GM23248 (cell line): Measurements from ENCODE around the gene EXD3.

ENCODE experiments used
- EZH2 ChIP-seq: fragments of 200-600 bp; sonication (generic); IDR thresholded peaks from 2 replicates; pipeline ENCODE4 v1.6.1; 2018; ENCODE audit warnings: antibody characterized with exemption, mild to moderate bottlenecking; ENCODE audit not compliant: insufficient read depth, poor library complexity, severe bottlenecking
- EZH2phosphoT487 ChIP-seq: fragments of 200-600 bp; sonication (generic); IDR thresholded peaks from 2 replicates; pipeline ENCODE4 v1.6.1; 2018; ENCODE audit warnings: antibody characterized with exemption, moderate library complexity, mild to moderate bottlenecking, low read depth; ENCODE audit not compliant: insufficient read depth

DNA sequence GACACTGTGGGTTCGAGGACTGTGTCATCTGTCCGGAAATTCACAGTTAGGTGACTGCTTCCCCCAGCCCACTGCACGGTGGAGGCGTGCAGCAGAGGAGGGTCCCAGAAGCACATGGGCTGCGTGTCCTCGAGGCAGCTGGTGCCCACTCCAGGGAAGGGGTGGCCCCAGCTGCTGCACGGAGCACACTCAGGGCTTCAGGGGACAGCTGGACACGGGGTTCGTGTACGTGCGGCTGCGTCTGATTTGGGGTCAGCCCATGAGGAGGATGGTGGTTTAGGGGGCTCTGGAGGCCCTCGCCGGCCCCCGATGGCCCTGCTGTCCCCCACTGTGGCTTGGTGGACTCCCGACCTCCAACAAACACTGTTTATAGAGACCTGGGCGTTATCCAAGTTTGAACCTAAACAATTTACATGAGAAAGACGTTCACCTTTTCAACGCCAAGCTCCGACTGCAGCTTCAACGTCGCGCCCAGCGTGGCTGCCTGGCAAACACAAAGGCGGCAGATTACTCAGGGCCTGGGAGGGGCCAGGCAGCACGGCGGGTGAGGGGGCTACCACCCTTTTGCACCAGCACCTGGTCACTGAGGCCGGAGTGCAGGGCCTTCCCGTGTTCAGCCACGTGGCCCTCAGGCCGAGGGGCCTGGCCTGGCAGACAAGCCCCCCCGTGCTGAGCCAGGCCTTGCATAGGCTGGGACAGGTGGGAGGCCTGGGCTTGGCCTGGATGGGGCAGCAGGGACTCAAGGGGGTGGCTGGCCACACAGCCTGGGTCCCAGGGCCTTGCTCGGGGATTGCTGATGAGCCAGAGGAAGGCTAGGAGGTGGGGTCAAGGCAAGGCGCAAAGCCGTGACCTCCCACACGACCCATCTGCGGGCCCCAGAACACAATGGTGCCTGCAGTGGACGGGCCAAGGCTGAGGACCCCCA is 55.2 kb downstream of the EXD3 start:
- TF ChIP-seq EZH2phosphoT487 (no peak), EZH2 (no peak)
